Activated naive CD4-positive, alpha-beta T cell treated with anti-CD3 and anti-CD28 coated beads for 36 hours (primary cell): ENCODE results near the gene SMIM7. TPM values are rescaled to one million over a fixed set of nuclear protein-coding genes. Genes with fewer than 3 reads are reported as not detected.
A peak's percentile ranks its signal among the peaks of the same experiment; 100 is the strongest.
"Not testable (repeated sequence)": the region's sequence is repeated elsewhere in the genome, so short reads cannot be mapped to it uniquely, and the experiment has no call there.

Source experiments
- CTCF ChIA-PET: fragments of 350-600 bp; sonication (Branson Sonifier 250); formaldehyde crosslinking; loops from one replicate; lab custom pipeline; 2021; ENCODE audit warnings: antibody characterized with exemption; lab: Charles Lee
- DNase-seq: peaks from one replicate; pipeline ENCODE4 v3.0.0-alpha.2; 2020
- H3K27ac Mint-ChIP-seq: one replicate; pipeline ENCODE4 v1.8.0; 2021; ENCODE audit warnings: mild to moderate bottlenecking, mixed read lengths
- H3K27me3 Mint-ChIP-seq: one replicate; pipeline ENCODE4 v1.8.0; 2021; ENCODE audit warnings: low read depth, mixed read lengths
- H3K36me3 Mint-ChIP-seq: one replicate; pipeline ENCODE4 v1.8.0; 2021; ENCODE audit warnings: low read depth, mixed read lengths
- H3K4me1 Mint-ChIP-seq: one replicate; pipeline ENCODE4 v1.8.0; 2021; ENCODE audit warnings: low read depth, mixed read lengths
- H3K4me3 Mint-ChIP-seq: one replicate; pipeline ENCODE4 v1.8.0; 2021; ENCODE audit warnings: mild to moderate bottlenecking, moderate library complexity, mixed read lengths
- H3K9me3 Mint-ChIP-seq: one replicate; pipeline ENCODE4 v1.8.0; 2021; ENCODE audit warnings: mixed read lengths
- intact Hi-C: fragments of 100-400 bp; cut with micrococcal nuclease; formaldehyde crosslinking; loops from one replicate; pipeline ENCODE4 v1.15.1; 2023
- total RNA-seq, 2 experiments: library from RNA; stranded (reverse); gene quantifications; one replicate each; pipeline ENCODE4 v1.2.3, GENCODE V29; 2021

SMIM7 gene
- total RNA-seq, result 10 to 100 TPM; 51.0 to 59.2 TPM

DNA sequence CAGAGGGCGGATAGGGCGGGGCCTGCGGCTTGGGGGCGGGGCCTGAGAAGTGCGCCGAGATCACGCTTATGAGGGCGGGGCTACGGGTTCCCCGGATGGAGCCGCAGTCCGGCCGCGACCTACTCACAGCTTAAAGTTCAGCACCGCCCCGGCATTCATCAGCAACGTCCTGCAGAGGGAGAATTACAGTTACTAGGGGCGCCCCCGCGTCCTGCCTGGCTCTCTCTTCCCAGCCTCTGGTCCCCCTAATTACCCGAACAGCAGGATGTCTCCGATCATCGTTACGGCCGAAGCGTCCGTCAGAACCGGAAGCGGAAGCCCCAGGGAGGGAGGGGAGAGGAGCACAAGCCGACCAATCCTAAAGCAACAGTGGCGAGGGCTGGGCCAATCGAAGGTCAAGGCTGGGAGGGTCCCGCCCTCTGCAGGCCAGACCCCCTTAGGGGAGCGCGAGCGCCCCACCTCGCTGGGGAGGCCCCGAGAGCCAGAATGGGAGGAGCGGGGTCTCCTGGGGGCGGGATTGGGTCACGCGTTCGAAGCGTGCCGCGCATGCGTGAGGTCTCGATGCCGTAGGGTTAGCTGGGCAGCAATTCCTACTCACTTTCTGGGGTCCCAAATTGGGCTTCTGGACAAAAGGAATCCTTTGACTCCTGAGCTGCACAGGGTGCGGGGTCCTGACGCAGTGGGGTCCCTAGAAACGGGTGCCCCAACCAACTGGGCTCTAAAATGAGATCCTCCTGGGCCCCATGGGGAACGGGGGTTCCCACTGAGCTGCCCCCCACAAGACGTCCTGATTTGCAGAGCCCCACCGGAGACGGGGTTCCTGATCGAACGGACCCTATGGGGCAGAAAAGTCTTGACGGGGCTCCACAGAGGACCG lies at the start of gene SMIM7:
SMIM7 (minus strand) TSS at position 313 of the 877 bp plus-strand sequence; CDS start at position 279, 34 bp downstream.
- intact Hi-C loops, result loop anchor here (1.0 kb wide), 5 partner anchors 32 to 188 kb away; partner anchors contain the start of genes C19orf44, CALR3, CHERP and MED26
- CTCF ChIA-PET, result interaction anchor here (0.6 kb wide), 1 partner anchor 645 kb away, joined by 7 read pairs; no protein-coding TSS in a partner anchor
- peak within 1 kb of the TSS; percentile 92 for H3K27ac Mint-ChIP-seq
- peak; percentile 98 for DNase-seq
- peaks cover 20% of the 10 kb centered on the region for H3K36me3 Mint-ChIP-seq
- H3K27me3 Mint-ChIP-seq, result peaks cover 6% of the 10 kb centered on the region
- H3K4me1 Mint-ChIP-seq, result peaks cover 39% of the 10 kb centered on the region
- no peaks in the 10 kb centered on the region for H3K9me3 Mint-ChIP-seq
- H3K4me3 Mint-ChIP-seq, result peak within 1 kb of the TSS; percentile 92

DNA sequence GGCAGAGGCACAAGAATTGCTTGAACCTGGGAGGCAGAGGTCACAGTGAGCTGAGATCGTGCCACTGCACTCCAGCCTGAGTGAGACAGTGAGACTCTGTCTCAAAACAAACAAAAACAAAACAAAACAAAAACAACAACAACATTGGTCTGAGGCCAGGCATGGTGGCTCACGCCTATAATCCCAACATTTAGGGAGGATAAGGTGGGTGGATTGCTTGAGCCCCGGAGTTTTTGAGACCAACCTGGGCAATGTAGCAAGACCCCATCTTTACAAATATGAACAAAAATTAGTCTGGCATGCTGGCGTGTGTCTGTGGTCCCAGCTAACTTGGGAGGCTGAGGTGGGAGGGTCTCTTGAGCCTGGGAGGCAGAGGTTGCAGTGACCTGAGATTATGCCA lies 43.7 kb upstream of the SMIM7 start:
- CTCF ChIA-PET, result interaction anchor here (0.6 to 1.0 kb wide), 2 partner anchors 11 to 64 kb away, joined by 3 to 4 read pairs; no protein-coding TSS in a partner anchor
- Mint-ChIP-seq H3K36me3 (no peaks in the 10 kb centered on the region), H3K27ac (no peak overlapping the region), H3K9me3 (no peaks in the 10 kb centered on the region), H3K4me3 (no peak overlapping the region), H3K27me3 (peaks cover 3% of the 10 kb centered on the region), H3K4me1 (no peaks in the 10 kb centered on the region)
- DNase-seq, result no peak
- intact Hi-C loops, result no loop called here

DNA sequence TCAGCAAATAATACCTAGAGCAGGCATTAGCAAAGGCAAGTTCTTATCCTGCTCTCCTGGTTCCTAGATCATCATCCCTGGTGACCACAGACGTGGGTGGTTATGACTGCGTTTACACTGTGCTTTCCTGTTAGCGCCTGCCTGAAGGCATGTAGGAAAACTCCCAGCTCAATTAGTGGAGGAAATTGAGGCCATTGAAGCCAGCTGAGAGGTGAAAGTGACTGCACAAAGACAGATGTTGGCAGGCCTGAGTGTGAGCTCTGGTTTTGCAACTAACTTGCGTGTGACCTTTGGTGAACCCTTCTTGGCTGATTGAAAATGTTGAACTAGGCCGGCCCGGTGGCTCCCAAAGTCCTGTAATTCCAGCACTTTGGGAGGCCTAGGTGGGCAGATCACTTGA lies 42.2 kb upstream of the SMIM7 start:
- Mint-ChIP-seq H3K9me3 (no peaks in the 10 kb centered on the region), H3K36me3 (no peaks in the 10 kb centered on the region)
- CTCF ChIA-PET, result no interaction called here

DNA sequence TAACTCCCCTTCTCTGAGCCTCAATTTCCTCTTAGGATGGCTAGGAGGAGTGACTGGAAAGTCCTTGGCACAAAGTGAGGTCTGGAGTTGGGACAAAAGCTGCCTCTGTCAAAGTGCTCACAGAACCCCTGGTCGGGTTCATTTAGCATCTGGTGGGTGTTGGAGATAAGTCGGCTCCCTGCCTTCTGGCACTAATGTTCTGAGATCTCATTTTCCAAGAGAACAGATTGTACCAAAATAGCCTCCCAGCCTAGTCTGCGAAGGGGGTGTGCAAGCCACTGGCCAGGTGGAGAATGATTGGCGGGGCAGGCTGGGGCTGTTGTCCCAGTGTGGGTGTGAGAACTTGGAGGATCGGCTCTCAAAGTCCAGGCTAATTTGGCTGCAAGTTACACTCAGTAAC lies 39.0 kb upstream of the SMIM7 start:
- CTCF ChIA-PET, result no interaction called here
- no peak for DNase-seq
- no peaks in the 10 kb centered on the region for H3K9me3 Mint-ChIP-seq
- no peak overlapping the region for H3K4me3 Mint-ChIP-seq
- peaks cover 3% of the 10 kb centered on the region for H3K27me3 Mint-ChIP-seq
- H3K27ac Mint-ChIP-seq, result no peak overlapping the region
- H3K4me1 Mint-ChIP-seq, result no peaks in the 10 kb centered on the region
- intact Hi-C loops, result no loop called here
- no peaks in the 10 kb centered on the region for H3K36me3 Mint-ChIP-seq

More for the DNA sequence above, 42.2 kb upstream of the SMIM7 start:
- H3K27me3 Mint-ChIP-seq, result peaks cover 3% of the 10 kb centered on the region
- H3K4me3 Mint-ChIP-seq, result no peak overlapping the region
- intact Hi-C loops, result no loop called here
- no peak for DNase-seq
- no peaks in the 10 kb centered on the region for H3K4me1 Mint-ChIP-seq
- no peak overlapping the region for H3K27ac Mint-ChIP-seq

DNA sequence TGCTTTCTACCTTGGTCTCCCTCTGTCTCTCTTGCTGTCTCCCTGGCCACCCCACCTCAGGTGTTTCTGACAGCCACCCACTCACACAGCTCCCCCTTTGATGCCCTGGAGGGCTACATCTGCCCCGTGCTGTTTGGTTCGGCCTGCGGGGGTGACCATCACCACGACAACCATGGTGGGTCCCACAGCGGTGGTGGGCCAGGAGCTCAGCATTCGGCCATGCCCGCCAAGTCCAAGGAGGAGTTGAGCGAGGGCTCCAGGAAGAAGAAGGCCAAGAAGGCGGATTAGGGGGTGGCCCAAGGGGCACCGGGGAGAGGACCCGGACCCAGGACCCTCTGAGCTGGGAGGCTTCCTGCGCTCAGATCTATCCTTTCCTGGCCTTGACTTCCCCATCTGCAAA lies 28.1 kb upstream of the SMIM7 start:
- Mint-ChIP-seq H3K4me1 (no peaks in the 10 kb centered on the region), H3K27ac (no peak overlapping the region), H3K36me3 (no peaks in the 10 kb centered on the region), H3K9me3 (peaks cover 3% of the 10 kb centered on the region), H3K4me3 (no peak overlapping the region), H3K27me3 (no peaks in the 10 kb centered on the region)
- DNase-seq, result no peak
- intact Hi-C loops, result no loop called here
- CTCF ChIA-PET, result interaction anchor here (0.6 kb wide), 2 partner anchors 16 to 207 kb away, joined by 3 read pairs; no protein-coding TSS in a partner anchor

DNA sequence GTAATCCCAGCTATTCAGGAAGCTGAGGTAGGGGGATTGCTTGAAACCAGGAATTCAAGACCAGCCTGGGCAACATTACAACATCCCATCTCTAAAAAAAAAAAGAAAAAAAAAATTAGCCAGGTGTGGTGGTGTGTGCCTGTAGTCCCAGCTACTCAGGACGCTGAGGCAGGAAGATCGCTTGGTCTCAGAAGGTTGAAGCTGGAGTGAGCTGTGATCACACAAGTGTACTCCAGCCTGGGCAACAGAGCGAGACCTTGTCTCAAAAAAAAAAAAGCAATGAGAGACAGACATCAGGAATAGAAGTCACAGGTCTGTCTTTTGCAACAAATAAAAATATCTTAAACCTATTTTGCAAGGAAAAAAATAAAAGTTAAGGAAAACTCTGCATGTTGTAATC lies 24.3 kb upstream of the SMIM7 start:
- CTCF ChIA-PET, result no interaction called here
- H3K4me3 Mint-ChIP-seq, result no peak overlapping the region

DNA sequence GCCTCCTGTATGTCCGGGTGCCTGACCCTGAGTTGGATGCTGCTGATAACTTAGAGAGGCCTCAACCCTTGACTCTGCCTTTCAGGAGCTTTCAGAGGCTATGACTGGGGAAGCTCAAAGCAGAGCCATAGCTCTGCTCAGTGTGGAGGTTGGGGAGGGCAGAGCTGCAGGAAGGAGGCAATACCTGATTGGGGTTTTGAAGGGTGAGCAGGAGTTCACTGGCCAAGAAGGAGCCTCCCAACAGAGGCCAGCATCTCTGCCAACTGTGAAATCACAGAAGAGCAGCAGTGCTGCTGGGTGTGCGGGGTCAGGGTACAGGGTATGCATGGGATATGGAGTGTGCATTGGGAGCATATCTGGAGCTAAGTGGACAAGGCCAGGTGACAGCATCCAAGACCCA lies 22.6 kb upstream of the SMIM7 start:
- CTCF ChIA-PET, result no interaction called here
- Mint-ChIP-seq H3K4me1 (no peaks in the 10 kb centered on the region), H3K4me3 (no peak overlapping the region), H3K36me3 (peaks cover 3% of the 10 kb centered on the region), H3K9me3 (peaks cover 6% of the 10 kb centered on the region), H3K27me3 (no peaks in the 10 kb centered on the region), H3K27ac (no peak overlapping the region)
- intact Hi-C loops, result no loop called here
- no peak for DNase-seq

More for the DNA sequence above, 24.3 kb upstream of the SMIM7 start:
- Mint-ChIP-seq H3K27ac (no peak overlapping the region), H3K36me3 (peaks cover 3% of the 10 kb centered on the region), H3K4me1 (no peaks in the 10 kb centered on the region), H3K27me3 (no peaks in the 10 kb centered on the region), H3K9me3 (peaks cover 6% of the 10 kb centered on the region)
- intact Hi-C loops, result no loop called here
- no peak for DNase-seq

DNA sequence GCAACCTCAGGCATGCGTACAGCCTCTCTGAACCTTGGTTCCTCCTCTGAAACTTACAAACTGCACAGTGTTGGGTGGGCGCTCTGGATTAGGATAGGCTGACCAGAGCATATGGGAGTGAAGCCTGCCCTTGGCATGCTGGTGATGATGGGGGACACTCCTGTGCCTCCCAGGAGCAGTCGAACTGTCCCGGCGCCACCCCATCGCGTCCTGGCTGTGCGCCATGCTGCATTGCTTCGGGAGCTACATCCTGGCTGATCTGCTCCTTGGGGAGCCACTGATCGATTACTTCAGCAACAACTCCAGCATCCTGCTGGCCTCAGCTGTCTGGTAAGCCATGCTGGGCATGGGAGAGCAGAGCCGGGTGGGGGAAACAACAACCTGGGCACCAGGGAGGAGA lies 19.9 kb upstream of the SMIM7 start:
- CTCF ChIA-PET, result no interaction called here
- Mint-ChIP-seq H3K27ac (no peak overlapping the region), H3K9me3 (peaks cover 6% of the 10 kb centered on the region), H3K36me3 (peaks cover 3% of the 10 kb centered on the region), H3K4me3 (no peak overlapping the region), H3K27me3 (no peaks in the 10 kb centered on the region), H3K4me1 (no peaks in the 10 kb centered on the region)
- intact Hi-C loops, result no loop called here
- no peak for DNase-seq

DNA sequence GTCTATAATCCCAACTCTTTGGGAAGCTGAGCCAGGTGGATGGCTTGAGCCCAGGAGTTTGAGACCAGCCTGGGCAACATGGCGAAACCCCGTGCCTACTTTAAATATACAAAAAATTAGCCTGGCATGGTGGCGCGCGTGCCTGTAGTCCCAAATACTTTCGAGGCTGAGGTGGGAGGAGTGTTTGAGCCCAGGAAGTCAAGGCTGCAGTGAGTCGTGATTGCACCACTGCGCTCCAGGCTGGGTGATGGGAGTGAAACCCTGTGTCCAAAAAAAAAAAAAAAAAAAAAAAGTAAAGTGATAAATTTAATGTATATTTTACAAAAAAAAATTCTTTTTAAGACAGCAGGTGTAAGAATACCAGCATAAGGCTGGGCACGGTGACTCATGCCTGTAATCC lies 18.6 kb upstream of the SMIM7 start:
- CTCF ChIA-PET, result interaction anchor here (0.6 kb wide), 1 partner anchor 259 kb away, joined by 3 read pairs; no protein-coding TSS in a partner anchor
- Mint-ChIP-seq H3K9me3 (peaks cover 6% of the 10 kb centered on the region), H3K4me3 (no peak overlapping the region), H3K36me3 (peaks cover 3% of the 10 kb centered on the region), H3K4me1 (no peaks in the 10 kb centered on the region), H3K27ac (no peak overlapping the region), H3K27me3 (no peaks in the 10 kb centered on the region)
- no peak for DNase-seq
- intact Hi-C loops, result no loop called here

DNA sequence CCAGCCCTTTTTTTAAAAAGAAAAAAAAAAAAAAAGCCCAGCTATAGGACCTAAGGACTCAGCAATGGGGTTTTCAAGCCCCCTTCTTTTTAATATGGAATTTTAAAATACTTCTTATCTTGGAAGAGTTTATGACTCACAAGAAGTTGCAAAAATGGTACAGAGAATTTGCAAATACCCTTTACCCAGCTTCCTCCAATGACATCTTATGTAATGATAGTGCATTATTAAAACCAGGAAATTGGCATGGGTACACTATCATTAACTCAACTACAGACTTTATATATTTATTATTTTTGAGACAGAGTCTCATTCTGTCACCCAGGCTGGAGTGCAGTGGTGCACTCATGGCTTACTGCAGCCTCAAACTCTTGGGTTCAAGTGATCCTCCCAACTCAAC lies 17.1 kb upstream of the SMIM7 start:
- no peak overlapping the region for H3K27ac Mint-ChIP-seq
- H3K4me3 Mint-ChIP-seq, result no peak overlapping the region
- CTCF ChIA-PET, result interaction anchor here (1.2 kb wide), 1 partner anchor 37 kb away, joined by 6 read pairs; no protein-coding TSS in a partner anchor
- peaks cover 3% of the 10 kb centered on the region for H3K36me3 Mint-ChIP-seq
- peaks cover 6% of the 10 kb centered on the region for H3K9me3 Mint-ChIP-seq
- DNase-seq, result no peak
- H3K4me1 Mint-ChIP-seq, result no peaks in the 10 kb centered on the region
- intact Hi-C loops, result no loop called here
- H3K27me3 Mint-ChIP-seq, result no peaks in the 10 kb centered on the region

DNA sequence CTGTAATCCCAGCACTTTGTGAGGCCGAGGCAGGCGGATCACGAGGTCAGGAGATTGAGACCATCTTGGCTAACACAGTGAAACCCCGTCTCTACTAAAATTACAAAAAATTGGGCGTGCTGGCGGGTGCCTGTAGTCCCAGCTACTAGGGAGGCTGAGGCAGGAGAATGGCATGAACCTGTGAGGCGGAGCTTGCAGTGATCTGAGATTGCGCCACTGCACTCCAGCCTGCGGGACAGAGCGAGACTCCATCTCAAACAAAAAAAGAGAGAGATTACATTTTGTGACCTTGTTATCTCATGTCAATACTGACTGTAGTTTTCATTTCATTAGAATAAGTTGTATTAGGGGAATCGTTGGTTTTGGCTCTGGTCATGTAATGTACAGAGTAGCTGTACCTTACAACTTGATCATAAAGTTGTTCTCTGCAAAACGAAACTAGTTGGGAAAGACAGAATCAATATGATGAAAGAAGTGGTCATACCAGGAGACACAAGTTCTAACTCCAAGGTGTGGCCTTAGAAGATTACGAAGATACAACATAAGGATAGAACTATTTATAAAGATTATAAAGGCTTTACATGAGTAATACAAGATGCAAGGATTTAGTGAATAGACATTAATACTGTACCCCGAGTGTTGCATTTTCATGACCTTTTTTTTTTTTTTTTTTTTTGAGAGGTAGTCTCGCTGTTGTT lies 16.3 kb upstream of the SMIM7 start:
- Mint-ChIP-seq H3K9me3 (peaks cover 4% of the 10 kb centered on the region), H3K36me3 (peaks cover 3% of the 10 kb centered on the region), H3K4me3 (no peak overlapping the region), H3K4me1 (no peaks in the 10 kb centered on the region), H3K27ac (no peak overlapping the region), H3K27me3 (no peaks in the 10 kb centered on the region)
- intact Hi-C loops, result no loop called here
- no peak for DNase-seq
- CTCF ChIA-PET, result interaction anchor here (1.2 kb wide), 1 partner anchor 38 kb away, joined by 6 read pairs; no protein-coding TSS in a partner anchor

DNA sequence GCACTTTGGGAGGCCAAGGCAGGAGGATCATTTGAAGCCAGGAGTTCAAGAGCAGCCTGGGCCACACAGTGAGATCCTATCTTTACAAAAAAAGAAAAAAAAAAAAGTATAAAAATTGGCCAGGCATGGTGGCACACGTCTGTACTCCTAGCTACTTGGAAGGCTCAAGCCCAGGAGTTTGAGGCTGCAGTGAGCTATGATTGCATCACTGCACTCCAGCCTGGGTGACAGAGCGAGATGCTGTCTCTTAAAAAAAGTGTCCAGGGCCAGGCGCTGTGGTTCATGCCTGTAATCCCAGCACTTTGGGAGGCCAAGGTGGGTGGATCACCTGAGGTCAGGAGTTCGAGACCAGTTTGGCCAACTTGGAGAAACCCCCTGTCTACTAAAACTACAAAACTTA lies 13.9 kb upstream of the SMIM7 start:
- H3K4me1 Mint-ChIP-seq, H3K27ac Mint-ChIP-seq, H3K9me3 Mint-ChIP-seq, intact Hi-C loops, H3K27me3 Mint-ChIP-seq, H3K36me3 Mint-ChIP-seq, H3K4me3 Mint-ChIP-seq, CTCF ChIA-PET, DNase-seq: not testable (repeated sequence)
